Measurements from ENCODE around the gene PACS2.

PACS2 gene

GRCh38 chr14:105412771-105413543, 98.4 kb downstream of the PACS2 start:
- DNase-seq = no peak

- DNase-seq = no peak
Observed at GRCh38 chr14:105413544-105413886, 99.0 kb downstream of the PACS2 start.

GRCh38 chr14:105414456-105415371, 100.2 kb downstream of the PACS2 start:
- DNase-seq = peak; percentile 85

- no peak for DNase-seq
Observed at GRCh38 chr14:105415481-105416428, 101.2 kb downstream of the PACS2 start.

- no peak for DNase-seq
Observed at GRCh38 chr14:105416671-105417070, 102.1 kb downstream of the PACS2 start.

- DNase-seq = no peak
Observed at GRCh38 chr14:105417690-105418121, 103.2 kb downstream of the PACS2 start.

- DNase-seq = no peak
Observed at GRCh38 chr14:105418269-105419194, 104.0 kb downstream of the PACS2 start.

GRCh38 chr14:105419195-105420091, 104.9 kb downstream of the PACS2 start, which contains the start of gene MTA1:
Gene MTA1 (plus strand): TSS chr14:105419827. CDS start chr14:105420036, 209 bp downstream.
- DNase-seq = peak; percentile 74

- DNase-seq = no peak
Observed at GRCh38 chr14:105420101-105420973, 105.8 kb downstream of the PACS2 start.

GRCh38 chr14:105420974-105421674, 106.6 kb downstream of the PACS2 start:
- no peak for DNase-seq

- DNase-seq = peak; percentile 25
Observed at GRCh38 chr14:105421723-105422615, 107.4 kb downstream of the PACS2 start.

GRCh38 chr14:105422695-105423487, 108.3 kb downstream of the PACS2 start:
- DNase-seq = peak; percentile 36

- no peak for DNase-seq
Observed at GRCh38 chr14:105423488-105424195, 109.1 kb downstream of the PACS2 start.

GRCh38 chr14:105424861-105425260, 110.3 kb downstream of the PACS2 start:
- DNase-seq = no peak

- no peak for DNase-seq
Observed at GRCh38 chr14:105425823-105426247, 111.3 kb downstream of the PACS2 start.

Data from hematopoietic multipotent progenitor cell treated with erythropoietin and hydrocortisone succinate and interleukin-3 and kit ligand, for 6 days (in vitro differentiated cells).